WI38 (cell line): Measurements from ENCODE around the gene NCF4.
A peak's percentile ranks its signal among the peaks of the same experiment; 100 is the strongest.

Experiments
- H3K4me3 ChIP-seq: 2 replicates; pipeline ENCODE4 v1.5.1; 2011; ENCODE audit warnings: low read depth, mild to moderate bottlenecking, control low read depth, low read length
- CTCF ChIP-seq: IDR thresholded peaks from 2 replicates; pipeline ENCODE4 v1.5.1; 2012; ENCODE audit warnings: low read depth, mild to moderate bottlenecking, control low read depth, low read length

NCF4 gene

DNA sequence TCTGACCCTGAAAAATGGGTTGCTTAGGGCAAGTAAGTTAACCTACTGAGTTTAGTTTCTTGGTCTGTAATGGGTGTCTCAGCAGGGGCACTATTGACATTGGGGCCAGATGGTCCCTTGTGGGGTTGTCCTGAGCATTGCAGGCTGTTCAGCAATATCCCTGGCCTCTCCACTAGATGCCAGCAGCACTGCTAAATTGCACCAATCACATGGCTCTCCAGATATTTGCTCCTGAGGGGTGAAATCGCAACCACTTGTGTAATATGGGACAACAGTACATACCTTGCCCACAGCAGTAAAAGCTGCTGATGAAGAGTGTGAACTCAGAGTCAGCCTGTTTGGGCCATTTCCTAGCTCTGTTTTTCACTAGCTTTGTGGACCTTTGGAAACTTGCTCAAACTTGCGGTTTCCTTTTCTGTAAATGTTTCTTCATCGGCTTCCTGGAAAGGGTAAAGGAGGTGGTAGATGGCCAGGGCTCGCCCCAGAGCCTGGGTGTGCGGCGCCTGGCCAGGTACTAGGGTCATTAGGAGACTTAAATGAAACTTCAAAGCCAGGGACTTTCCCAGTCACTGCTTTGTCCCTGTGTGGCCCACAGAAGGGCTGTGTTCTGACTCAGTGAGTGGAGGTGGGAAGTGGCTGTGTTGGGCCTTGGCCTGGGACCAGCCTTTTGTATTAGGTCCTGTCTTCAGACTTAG is 13.0 kb downstream of the NCF4 start:
- H3K4me3 ChIP-seq: no peak overlapping the region
- peak; percentile 34 for TF ChIP-seq CTCF

DNA sequence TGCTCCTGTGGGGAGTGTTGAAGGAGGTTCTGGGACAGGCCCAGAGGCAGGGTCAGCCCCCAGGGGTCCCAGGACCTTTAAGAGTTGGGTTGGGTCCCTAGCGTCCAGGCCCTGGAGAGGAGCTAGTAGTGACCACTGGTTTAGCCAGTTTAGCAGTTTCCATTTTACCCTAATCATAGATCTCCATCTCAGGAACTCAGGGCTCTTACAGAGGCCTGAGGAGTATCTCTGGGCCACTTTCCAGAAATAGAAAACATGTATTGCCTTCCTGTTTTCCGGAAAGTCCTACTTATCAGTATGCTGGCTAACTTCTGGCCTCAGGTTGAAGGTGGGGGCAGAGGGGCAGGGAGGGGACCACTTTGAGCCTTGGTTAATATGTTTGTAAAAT is 13.5 kb downstream of the NCF4 start:
- no peak overlapping the region for H3K4me3 ChIP-seq
- no peak for TF ChIP-seq CTCF

DNA sequence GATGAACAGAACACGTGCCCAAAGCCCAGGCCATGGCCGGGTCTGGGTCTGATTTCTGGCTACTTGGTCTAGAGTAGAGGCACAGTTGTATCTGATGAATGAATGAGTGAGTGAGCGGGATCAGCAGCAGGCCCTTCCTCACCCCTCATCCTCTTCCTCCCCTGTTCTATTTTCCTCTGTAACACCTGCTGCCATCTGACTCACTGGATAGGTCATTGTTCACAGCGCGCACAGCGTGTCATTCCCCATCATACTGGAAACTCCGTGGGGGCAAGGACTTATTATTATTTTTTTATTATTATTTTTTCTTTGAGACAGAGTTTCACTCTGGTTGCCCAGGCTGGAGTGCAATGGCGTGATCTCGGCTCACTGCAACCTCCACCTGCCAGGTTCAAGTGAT is 13.9 kb downstream of the NCF4 start:
- no peak for TF ChIP-seq CTCF
- no peak overlapping the region for H3K4me3 ChIP-seq

DNA sequence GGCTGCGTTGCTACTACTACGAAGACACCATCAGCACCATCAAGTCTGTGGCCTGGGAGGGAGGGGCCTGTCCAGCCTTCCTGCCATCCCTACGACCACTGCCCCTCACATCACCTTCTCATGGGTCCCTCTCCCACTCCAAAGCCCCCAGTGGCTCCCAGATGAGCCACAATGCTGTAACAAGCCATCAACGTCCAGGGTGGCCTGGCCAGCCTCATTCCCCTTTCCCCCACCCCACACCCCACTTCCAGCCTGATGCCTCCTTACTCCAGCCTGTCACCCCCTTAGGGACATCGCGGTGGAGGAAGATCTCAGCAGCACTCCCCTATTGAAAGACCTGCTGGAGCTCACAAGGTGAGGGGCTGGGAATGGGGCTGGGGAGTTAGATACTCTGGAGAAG is 14.9 kb downstream of the NCF4 start:
- TF ChIP-seq CTCF: no peak
- no peak overlapping the region for H3K4me3 ChIP-seq

- TF ChIP-seq CTCF: no peak
- H3K4me3 ChIP-seq: no peak overlapping the region
Observed at GRCh38 chr22:36879775-36880174, 19.0 kb downstream of the NCF4 start.

DNA sequence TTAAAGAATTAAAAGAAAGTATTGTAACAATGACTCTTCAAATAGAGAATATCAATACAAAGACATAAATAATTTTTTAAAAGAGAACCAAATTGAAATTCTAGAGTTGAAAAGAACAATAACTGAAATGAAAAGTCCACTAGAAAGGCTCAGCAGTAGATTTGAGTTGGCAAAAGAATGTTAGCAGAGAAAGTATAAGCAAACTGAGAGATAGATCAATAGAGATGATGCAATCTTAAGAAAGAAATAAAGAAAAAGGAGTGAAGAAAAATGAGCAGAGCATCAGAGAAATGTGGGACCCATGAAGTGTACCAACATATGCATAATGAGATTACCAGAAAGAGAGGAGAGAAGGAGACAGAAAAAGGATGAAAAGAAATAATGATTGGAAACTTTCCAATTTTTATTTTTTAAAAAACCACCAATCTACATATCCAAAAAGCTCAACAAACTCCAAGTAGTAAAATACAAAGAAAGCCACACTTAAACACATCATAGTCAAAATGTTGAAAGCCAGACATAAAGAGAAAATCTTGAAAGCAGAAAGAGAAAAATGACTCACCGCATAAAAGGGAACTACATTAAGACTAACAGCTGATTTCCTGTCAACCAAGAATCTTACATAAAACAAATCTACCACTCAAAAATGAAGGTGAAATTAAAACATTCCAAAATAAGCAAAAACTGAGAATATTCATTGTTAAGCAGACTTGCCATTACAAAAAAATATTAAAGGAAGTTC is 20.9 kb downstream of the NCF4 start:
- TF ChIP-seq CTCF: no peak
- no peak overlapping the region for H3K4me3 ChIP-seq

GRCh38 chr22:36884349-36885158 is 23.7 kb downstream of the NCF4 start:
- no peak overlapping the region for H3K4me3 ChIP-seq
- no peak for TF ChIP-seq CTCF
